Measurements from ENCODE around the gene NMNAT3. TPM values are rescaled to one million over a fixed set of nuclear protein-coding genes. Genes with fewer than 3 reads are reported as not detected.

The NMNAT3 gene
- total RNA-seq, 3 donors from 2014 or later, result 6.6 to 17.3 (median 9.2) TPM

GRCh38 chr3:139715166-139715565, 37.4 kb upstream of the NMNAT3 start:
- H3K27ac ChIP-seq, result no peak overlapping the region
- TF ChIP-seq POLR2AphosphoS5 (IDR thresholded peaks at IDR 0.05) (no peak), POLR2A (IDR thresholded peaks at IDR 0.05) (no peak), CTCF (IDR thresholded peaks at IDR 0.05) (no peak)
- no peak for DNase-seq (ENCODE audit: low spot score in 2 of 2)
- no peaks in the 10 kb centered on the region for H3K4me1 ChIP-seq
- no peak overlapping the region for H3K4me3 ChIP-seq
- no peaks in the 10 kb centered on the region for H3K9me3 ChIP-seq
- no peaks in the 10 kb centered on the region for H3K36me3 ChIP-seq
- no peaks in the 10 kb centered on the region for H3K27me3 ChIP-seq
- intact Hi-C loops (cut with DNase I; ENCODE audit: low total_unique reads), result no loop called here

GRCh38 chr3:139710212-139710611, 32.4 kb upstream of the NMNAT3 start:
- H3K36me3 ChIP-seq, result no peaks in the 10 kb centered on the region
- intact Hi-C loops (cut with DNase I; ENCODE audit: low total_unique reads), result no loop called here
- no peak for DNase-seq (ENCODE audit: low spot score in 2 of 2)
- no peaks in the 10 kb centered on the region for H3K4me1 ChIP-seq
- no peaks in the 10 kb centered on the region for H3K9me3 ChIP-seq
- TF ChIP-seq POLR2AphosphoS5 (IDR thresholded peaks at IDR 0.05) (no peak), CTCF (IDR thresholded peaks at IDR 0.05) (no peak), POLR2A (IDR thresholded peaks at IDR 0.05) (no peak)
- no peaks in the 10 kb centered on the region for H3K27me3 ChIP-seq
- no peak overlapping the region for H3K4me3 ChIP-seq
- no peak overlapping the region for H3K27ac ChIP-seq

GRCh38 chr3:139705631-139706030, 27.9 kb upstream of the NMNAT3 start:
- no peak for DNase-seq (ENCODE audit: low spot score in 2 of 2)
- Histone ChIP-seq H3K27ac (no peak overlapping the region), H3K4me1 (no peaks in the 10 kb centered on the region), H3K36me3 (no peaks in the 10 kb centered on the region), H3K27me3 (no peaks in the 10 kb centered on the region), H3K4me3 (no peak overlapping the region), H3K9me3 (no peaks in the 10 kb centered on the region)
- no peak for TF ChIP-seq POLR2A (IDR thresholded peaks at IDR 0.05)
- intact Hi-C loops (cut with DNase I; ENCODE audit: low total_unique reads), result no loop called here

DNA sequence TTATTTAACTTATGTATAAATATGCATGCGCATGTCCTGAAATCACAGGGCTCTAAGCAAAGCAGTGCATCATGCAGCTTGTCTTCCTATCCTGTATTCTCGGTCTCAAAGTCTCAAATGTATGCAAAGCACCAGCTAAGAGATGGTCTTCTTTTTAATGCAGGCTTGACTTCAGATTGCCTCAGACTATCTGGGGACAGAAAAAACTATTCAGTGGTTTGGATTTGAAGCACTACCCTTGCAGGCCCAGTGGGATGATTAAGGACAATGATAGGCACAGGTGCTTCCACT, 18.5 kb upstream of the NMNAT3 start:
- no peak for DNase-seq (ENCODE audit: low spot score in 2 of 2)
- no peaks in the 10 kb centered on the region for H3K9me3 ChIP-seq
- H3K4me3 ChIP-seq, result no peak overlapping the region
- intact Hi-C loops (cut with DNase I; ENCODE audit: low total_unique reads), result no loop called here
- H3K27ac ChIP-seq, result no peak overlapping the region
- H3K27me3 ChIP-seq, result no peaks in the 10 kb centered on the region
- H3K36me3 ChIP-seq, result no peaks in the 10 kb centered on the region
- TF ChIP-seq POLR2AphosphoS5 (IDR thresholded peaks at IDR 0.05) (no peak), CTCF (IDR thresholded peaks at IDR 0.05) (no peak), POLR2A (IDR thresholded peaks at IDR 0.05) (no peak)
- no peaks in the 10 kb centered on the region for H3K4me1 ChIP-seq

GRCh38 chr3:139695426-139696313, 17.9 kb upstream of the NMNAT3 start:
- intact Hi-C loops (cut with DNase I; ENCODE audit: low total_unique reads), result no loop called here
- H3K36me3 ChIP-seq, result no peaks in the 10 kb centered on the region
- H3K4me3 ChIP-seq, result no peak overlapping the region
- DNase-seq (ENCODE audit: low spot score in 2 of 2), result no peak
- no peaks in the 10 kb centered on the region for H3K9me3 ChIP-seq
- no peaks in the 10 kb centered on the region for H3K27me3 ChIP-seq
- no peak for TF ChIP-seq CTCF (IDR thresholded peaks at IDR 0.05)
- TF ChIP-seq POLR2AphosphoS5 (IDR thresholded peaks at IDR 0.05), result no peak
- no peaks in the 10 kb centered on the region for H3K4me1 ChIP-seq
- H3K27ac ChIP-seq, result no peak overlapping the region

Measured in breast epithelium (tissue), 4 donors.